GM18508 (cell line): ENCODE data around the gene ZBP1.

ENCODE experiments used
- ATAC-seq: cut with Tn5 transposase; IDR thresholded peaks from one replicate; pipeline ENCODE4 v1.9.1; 2021; ENCODE audit warnings: moderate number of reproducible peaks; ENCODE audit not compliant: insufficient read depth, unreplicated experiment

Gene ZBP1

GRCh38 chr20:57589123-57589727 lies 31.0 kb downstream of the ZBP1 start:
- no peak for ATAC-seq

GRCh38 chr20:57588596-57588995 lies 31.6 kb downstream of the ZBP1 start:
- no peak for ATAC-seq

GRCh38 chr20:57587989-57588377 lies 32.2 kb downstream of the ZBP1 start:
- ATAC-seq = no peak

- ATAC-seq = no peak
These were observed 32.8 kb downstream of the ZBP1 start for GRCh38 chr20:57587278-57587988.

GRCh38 chr20:57586943-57587277 lies 33.3 kb downstream of the ZBP1 start:
- no peak for ATAC-seq

- no peak for ATAC-seq
These were observed 33.8 kb downstream of the ZBP1 start for GRCh38 chr20:57586370-57586793.

GRCh38 chr20:57585466-57586213 lies 34.6 kb downstream of the ZBP1 start:
- ATAC-seq = no peak

- ATAC-seq = no peak
These were observed 35.3 kb downstream of the ZBP1 start for GRCh38 chr20:57584768-57585461.

GRCh38 chr20:57583289-57584257 lies 36.7 kb downstream of the ZBP1 start:
- no peak for ATAC-seq

GRCh38 chr20:57582432-57583288 lies 37.6 kb downstream of the ZBP1 start:
- no peak for ATAC-seq

GRCh38 chr20:57582029-57582378 lies 38.2 kb downstream of the ZBP1 start:
- no peak for ATAC-seq

GRCh38 chr20:57581202-57582028 lies 38.8 kb downstream of the ZBP1 start:
- ATAC-seq = no peak

- ATAC-seq = no peak
These were observed 39.6 kb downstream of the ZBP1 start for GRCh38 chr20:57580478-57581201.

- ATAC-seq = no peak
These were observed 40.3 kb downstream of the ZBP1 start for GRCh38 chr20:57579898-57580447.

- ATAC-seq = no peak
These were observed 40.8 kb downstream of the ZBP1 start for GRCh38 chr20:57579331-57579897.

GRCh38 chr20:57578476-57579165 lies 41.6 kb downstream of the ZBP1 start:
- no peak for ATAC-seq
